HepG2 (cell line): ENCODE data around the gene SKP1. TPM values are rescaled to one million over a fixed set of nuclear protein-coding genes. Genes with fewer than 3 reads are reported as not detected.

Experiments
- AKAP8 ChIP-seq: sonication (generic); formaldehyde crosslinking; IDR thresholded peaks from 2 replicates; pipeline ENCODE4 v1.5.1; 2020; ENCODE audit warnings: mild to moderate bottlenecking, missing genetic modification reagents
- IKZF1 ChIP-seq: fragments of 450-650 bp; IDR thresholded peaks from 2 replicates; pipeline ENCODE4 v1.7.1; 2016
- KMT2A ChIP-seq: sonication (generic); formaldehyde crosslinking; IDR thresholded peaks from 2 replicates; pipeline ENCODE4 v1.4.0; 2020; ENCODE audit warnings: missing genetic modification reagents
- RARA ChIP-seq: IDR thresholded peaks from 2 replicates; pipeline ENCODE4 v1.6.1; 2016; ENCODE audit warnings: missing genetic modification reagents, missing compliant biosample characterization
- REPIN1 ChIP-seq: sonication (generic); formaldehyde crosslinking; IDR thresholded peaks from 2 replicates; pipeline ENCODE4 v1.8.0; 2022; ENCODE audit warnings: missing genetic modification reagents, low read depth, mild to moderate bottlenecking, borderline replicate concordance
- SIX4 ChIP-seq: sonication (generic); formaldehyde crosslinking; IDR thresholded peaks from 2 replicates; pipeline ENCODE4 v1.4.0; 2020; ENCODE audit warnings: missing genetic modification reagents
- STAT5B ChIP-seq: sonication (generic); formaldehyde crosslinking; IDR thresholded peaks from 2 replicates; pipeline ENCODE4 v1.4.0; 2020; ENCODE audit warnings: missing genetic modification reagents
- ZFP36L1 ChIP-seq: sonication (generic); formaldehyde crosslinking; IDR thresholded peaks from 2 replicates; pipeline ENCODE4 v1.8.0; 2022; ENCODE audit warnings: mild to moderate bottlenecking, missing genetic modification reagents, moderate library complexity
- ZNF256 ChIP-seq: sonication (generic); formaldehyde crosslinking; conservative IDR thresholded peaks from 2 replicates; pipeline ENCODE4 v1.4.0; 2020; ENCODE audit warnings: missing genetic modification reagents
- ZNF878 ChIP-seq: sonication (generic); formaldehyde crosslinking; IDR thresholded peaks from 2 replicates; pipeline ENCODE4 v1.8.1; 2023; ENCODE audit warnings: mild to moderate bottlenecking, missing genetic modification reagents, moderate library complexity
- polyA plus RNA-seq, 8 experiments: library from polyadenylated mRNA; depleted of rRNA in 3 of 8; stranded (reverse) in 7 of 8; unstranded in 1 of 8; fragments of >200 nt; fragmentation: Illumina TruSeq in 4 of 8; extraction: Trizol in 4 of 8; gene quantifications; 2 replicates each; pipeline versions ENCODE4 v1.2.1 to v1.2.3, GENCODE V29; 2011 to 2016; ENCODE audit warnings: low read depth in 4 of 8, missing spikeins in 1 of 8, mixed read lengths in 1 of 8; ENCODE audit not compliant: insufficient read depth in 1 of 8
- total RNA-seq, 5 experiments: library from RNA; depleted of rRNA; stranded (reverse); fragments of >200 nt; fragmentation: Illumina TruSeq; extraction: Trizol; gene quantifications; 2 replicates each; pipeline ENCODE4 v1.2.3, GENCODE V29; 2016; ENCODE audit warnings: low read depth in 1 of 5
- TF ChIP-seq, protein P1 (sequence below): sonication (generic); formaldehyde crosslinking; conservative IDR thresholded peaks from 2 replicates; pipeline ENCODE4 v1.4.0; 2020; ENCODE audit warnings: mild to moderate bottlenecking, missing genetic modification reagents, moderate library complexity
- TF ChIP-seq, protein P2 (sequence below): sonication (generic); formaldehyde crosslinking; IDR thresholded peaks from 2 replicates; pipeline ENCODE4 v1.4.0; 2020; ENCODE audit warnings: missing genetic modification reagents
- TF ChIP-seq, protein P3 (sequence below): sonication (generic); formaldehyde crosslinking; IDR thresholded peaks from 2 replicates; pipeline ENCODE4 v1.4.0; 2020; ENCODE audit warnings: mild to moderate bottlenecking, missing genetic modification reagents
- TF ChIP-seq, protein P4 (sequence below): sonication (generic); formaldehyde crosslinking; IDR thresholded peaks from 2 replicates; pipeline ENCODE4 v1.5.0; 2020; ENCODE audit warnings: mild to moderate bottlenecking, missing genetic modification reagents
- TF ChIP-seq, protein P5 (sequence below): sonication (generic); formaldehyde crosslinking; IDR thresholded peaks from 2 replicates; pipeline ENCODE4 v1.5.1; 2020; ENCODE audit warnings: missing genetic modification reagents, mild to moderate bottlenecking, borderline replicate concordance
- TF ChIP-seq, protein P6 (sequence below): sonication (generic); formaldehyde crosslinking; IDR thresholded peaks from 2 replicates; pipeline ENCODE4 v1.4.0; 2020; ENCODE audit warnings: missing genetic modification reagents, mild to moderate bottlenecking, borderline replicate concordance

SKP1 gene
- total and polyA plus RNA-seq, 2 of the 13 experiments (the other 11 are each of a cell fraction or from before 2014, with no cell fraction given), result 134 to 340 TPM

DNA sequence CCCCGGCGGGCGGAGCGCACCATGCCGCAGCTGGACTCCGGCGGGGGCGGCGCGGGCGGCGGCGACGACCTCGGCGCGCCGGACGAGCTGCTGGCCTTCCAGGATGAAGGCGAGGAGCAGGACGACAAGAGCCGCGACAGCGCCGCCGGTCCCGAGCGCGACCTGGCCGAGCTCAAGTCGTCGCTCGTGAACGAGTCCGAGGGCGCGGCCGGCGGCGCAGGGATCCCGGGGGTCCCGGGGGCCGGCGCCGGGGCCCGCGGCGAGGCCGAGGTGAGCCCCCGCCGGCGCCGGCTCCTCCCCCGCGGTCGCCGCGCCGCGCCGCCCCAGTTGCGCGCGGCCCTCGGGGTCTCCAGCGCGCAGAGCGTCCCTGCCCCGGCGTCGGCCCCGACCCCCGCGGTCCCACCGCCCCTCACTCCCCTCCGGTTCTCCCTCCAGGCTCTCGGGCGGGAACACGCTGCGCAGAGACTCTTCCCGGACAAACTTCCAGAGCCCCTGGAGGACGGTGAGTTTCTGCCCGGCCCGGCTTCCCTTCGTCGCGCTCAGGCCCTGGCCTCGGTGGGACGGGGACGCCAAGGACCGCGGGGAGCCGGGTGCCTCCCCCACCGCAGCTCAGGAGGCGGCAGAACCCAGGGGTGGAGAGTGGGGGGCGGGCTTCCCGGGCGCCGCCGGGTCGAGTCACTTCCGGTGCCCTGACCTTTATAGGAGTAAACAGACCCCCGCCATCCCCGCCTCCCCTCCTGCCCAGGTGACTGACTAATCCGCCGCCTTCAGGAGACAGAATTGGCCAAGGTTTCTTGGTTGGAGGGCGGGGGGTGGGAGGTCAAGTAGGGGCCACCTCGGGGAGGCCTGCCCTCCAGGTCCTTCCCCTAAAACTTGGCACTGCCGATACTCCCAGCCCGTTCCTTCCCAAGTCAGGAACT is 61.6 kb downstream of the SKP1 start (continued):
- TF ChIP-seq ZNF878 (CRISPR knock-in tag) (no peak), SIX4 (no peak), IKZF1 (no peak), RARA (CRISPR knock-in tag) (peak; percentile 57), AKAP8 (no peak), KMT2A (CRISPR knock-in tag) (no peak), ZNF256 (CRISPR knock-in tag) (no peak), REPIN1 (peak; percentile 21; the same call in 1 of the 2 replicates), ZFP36L1 (no peak), STAT5B (CRISPR knock-in tag) (no peak)
- TF ChIP-seq, protein P1, sequence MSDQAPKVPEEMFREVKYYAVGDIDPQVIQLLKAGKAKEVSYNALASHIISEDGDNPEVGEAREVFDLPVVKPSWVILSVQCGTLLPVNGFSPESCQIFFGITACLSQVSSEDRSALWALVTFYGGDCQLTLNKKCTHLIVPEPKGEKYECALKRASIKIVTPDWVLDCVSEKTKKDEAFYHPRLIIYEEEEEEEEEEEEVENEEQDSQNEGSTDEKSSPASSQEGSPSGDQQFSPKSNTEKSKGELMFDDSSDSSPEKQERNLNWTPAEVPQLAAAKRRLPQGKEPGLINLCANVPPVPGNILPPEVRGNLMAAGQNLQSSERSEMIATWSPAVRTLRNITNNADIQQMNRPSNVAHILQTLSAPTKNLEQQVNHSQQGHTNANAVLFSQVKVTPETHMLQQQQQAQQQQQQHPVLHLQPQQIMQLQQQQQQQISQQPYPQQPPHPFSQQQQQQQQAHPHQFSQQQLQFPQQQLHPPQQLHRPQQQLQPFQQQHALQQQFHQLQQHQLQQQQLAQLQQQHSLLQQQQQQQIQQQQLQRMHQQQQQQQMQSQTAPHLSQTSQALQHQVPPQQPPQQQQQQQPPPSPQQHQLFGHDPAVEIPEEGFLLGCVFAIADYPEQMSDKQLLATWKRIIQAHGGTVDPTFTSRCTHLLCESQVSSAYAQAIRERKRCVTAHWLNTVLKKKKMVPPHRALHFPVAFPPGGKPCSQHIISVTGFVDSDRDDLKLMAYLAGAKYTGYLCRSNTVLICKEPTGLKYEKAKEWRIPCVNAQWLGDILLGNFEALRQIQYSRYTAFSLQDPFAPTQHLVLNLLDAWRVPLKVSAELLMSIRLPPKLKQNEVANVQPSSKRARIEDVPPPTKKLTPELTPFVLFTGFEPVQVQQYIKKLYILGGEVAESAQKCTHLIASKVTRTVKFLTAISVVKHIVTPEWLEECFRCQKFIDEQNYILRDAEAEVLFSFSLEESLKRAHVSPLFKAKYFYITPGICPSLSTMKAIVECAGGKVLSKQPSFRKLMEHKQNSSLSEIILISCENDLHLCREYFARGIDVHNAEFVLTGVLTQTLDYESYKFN (CRISPR knock-in tag), result 0 out of 2 replicates have a peak, but pooled peaks have one; percentile 22
- TF ChIP-seq, protein P2, sequence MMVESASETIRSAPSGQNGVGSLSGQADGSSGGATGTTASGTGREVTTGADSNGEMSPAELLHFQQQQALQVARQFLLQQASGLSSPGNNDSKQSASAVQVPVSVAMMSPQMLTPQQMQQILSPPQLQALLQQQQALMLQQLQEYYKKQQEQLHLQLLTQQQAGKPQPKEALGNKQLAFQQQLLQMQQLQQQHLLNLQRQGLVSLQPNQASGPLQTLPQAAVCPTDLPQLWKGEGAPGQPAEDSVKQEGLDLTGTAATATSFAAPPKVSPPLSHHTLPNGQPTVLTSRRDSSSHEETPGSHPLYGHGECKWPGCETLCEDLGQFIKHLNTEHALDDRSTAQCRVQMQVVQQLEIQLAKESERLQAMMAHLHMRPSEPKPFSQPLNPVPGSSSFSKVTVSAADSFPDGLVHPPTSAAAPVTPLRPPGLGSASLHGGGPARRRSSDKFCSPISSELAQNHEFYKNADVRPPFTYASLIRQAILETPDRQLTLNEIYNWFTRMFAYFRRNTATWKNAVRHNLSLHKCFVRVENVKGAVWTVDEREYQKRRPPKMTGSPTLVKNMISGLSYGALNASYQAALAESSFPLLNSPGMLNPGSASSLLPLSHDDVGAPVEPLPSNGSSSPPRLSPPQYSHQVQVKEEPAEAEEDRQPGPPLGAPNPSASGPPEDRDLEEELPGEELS (CRISPR knock-in tag), result no peak
- TF ChIP-seq, protein P3, sequence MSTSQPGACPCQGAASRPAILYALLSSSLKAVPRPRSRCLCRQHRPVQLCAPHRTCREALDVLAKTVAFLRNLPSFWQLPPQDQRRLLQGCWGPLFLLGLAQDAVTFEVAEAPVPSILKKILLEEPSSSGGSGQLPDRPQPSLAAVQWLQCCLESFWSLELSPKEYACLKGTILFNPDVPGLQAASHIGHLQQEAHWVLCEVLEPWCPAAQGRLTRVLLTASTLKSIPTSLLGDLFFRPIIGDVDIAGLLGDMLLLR (CRISPR knock-in tag), result no peak
- TF ChIP-seq, protein P4, sequence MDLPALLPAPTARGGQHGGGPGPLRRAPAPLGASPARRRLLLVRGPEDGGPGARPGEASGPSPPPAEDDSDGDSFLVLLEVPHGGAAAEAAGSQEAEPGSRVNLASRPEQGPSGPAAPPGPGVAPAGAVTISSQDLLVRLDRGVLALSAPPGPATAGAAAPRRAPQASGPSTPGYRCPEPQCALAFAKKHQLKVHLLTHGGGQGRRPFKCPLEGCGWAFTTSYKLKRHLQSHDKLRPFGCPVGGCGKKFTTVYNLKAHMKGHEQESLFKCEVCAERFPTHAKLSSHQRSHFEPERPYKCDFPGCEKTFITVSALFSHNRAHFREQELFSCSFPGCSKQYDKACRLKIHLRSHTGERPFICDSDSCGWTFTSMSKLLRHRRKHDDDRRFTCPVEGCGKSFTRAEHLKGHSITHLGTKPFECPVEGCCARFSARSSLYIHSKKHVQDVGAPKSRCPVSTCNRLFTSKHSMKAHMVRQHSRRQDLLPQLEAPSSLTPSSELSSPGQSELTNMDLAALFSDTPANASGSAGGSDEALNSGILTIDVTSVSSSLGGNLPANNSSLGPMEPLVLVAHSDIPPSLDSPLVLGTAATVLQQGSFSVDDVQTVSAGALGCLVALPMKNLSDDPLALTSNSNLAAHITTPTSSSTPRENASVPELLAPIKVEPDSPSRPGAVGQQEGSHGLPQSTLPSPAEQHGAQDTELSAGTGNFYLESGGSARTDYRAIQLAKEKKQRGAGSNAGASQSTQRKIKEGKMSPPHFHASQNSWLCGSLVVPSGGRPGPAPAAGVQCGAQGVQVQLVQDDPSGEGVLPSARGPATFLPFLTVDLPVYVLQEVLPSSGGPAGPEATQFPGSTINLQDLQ (CRISPR knock-in tag), result no peak
- TF ChIP-seq, protein P5, sequence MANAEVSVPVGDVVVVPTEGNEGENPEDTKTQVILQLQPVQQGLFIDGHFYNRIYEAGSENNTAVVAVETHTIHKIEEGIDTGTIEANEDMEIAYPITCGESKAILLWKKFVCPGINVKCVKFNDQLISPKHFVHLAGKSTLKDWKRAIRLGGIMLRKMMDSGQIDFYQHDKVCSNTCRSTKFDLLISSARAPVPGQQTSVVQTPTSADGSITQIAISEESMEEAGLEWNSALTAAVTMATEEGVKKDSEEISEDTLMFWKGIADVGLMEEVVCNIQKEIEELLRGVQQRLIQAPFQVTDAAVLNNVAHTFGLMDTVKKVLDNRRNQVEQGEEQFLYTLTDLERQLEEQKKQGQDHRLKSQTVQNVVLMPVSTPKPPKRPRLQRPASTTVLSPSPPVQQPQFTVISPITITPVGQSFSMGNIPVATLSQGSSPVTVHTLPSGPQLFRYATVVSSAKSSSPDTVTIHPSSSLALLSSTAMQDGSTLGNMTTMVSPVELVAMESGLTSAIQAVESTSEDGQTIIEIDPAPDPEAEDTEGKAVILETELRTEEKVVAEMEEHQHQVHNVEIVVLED (CRISPR knock-in tag), result no peak
- TF ChIP-seq, protein P6, sequence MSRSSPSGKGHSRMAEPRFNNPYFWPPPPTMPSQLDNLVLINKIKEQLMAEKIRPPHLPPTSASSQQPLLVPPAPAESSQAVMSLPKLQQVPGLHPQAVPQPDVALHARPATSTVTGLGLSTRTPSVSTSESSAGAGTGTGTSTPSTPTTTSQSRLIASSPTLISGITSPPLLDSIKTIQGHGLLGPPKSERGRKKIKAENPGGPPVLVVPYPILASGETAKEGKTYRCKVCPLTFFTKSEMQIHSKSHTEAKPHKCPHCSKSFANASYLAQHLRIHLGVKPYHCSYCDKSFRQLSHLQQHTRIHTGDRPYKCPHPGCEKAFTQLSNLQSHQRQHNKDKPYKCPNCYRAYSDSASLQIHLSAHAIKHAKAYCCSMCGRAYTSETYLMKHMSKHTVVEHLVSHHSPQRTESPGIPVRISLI, result no peak
